SIG-M5 (cell line): ENCODE data around the gene MYO9B.
"Not testable (repeated sequence)": the region's sequence is repeated elsewhere in the genome, so short reads cannot be mapped to it uniquely, and the experiment has no call there.

Source experiments
- DNase-seq: peaks from one replicate; lab custom pipeline; 2025; lab: John Stamatoyannopoulos, UW

The MYO9B gene

DNA sequence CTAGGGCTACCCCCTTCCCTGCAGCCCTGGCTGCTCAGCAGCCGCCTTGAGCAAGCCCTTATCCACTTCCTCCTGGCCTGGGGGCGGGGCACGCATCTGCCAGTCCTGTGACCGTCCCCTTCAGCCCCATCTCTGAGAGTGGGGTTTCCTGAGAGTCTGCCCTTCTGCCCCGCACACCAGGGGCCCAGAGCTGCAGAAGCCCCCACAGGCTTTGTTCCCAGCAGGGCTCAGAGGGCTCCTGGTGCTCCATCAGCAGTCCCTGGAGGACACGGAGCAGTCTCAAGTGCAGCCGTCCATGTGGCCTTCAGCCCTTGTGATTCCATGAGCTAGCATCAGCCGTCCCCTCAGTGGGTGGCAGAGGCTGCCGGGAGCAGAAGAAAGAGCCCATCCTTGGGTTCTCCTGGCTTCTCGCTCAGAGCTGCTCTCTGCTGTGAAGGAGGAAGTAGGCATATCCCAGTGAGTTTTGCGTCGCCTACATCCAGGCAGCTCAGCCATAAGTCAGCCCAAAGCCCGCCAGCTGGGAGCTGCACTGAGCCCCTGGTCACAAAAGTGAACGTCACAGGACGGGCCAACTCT, 16.3 kb downstream of the MYO9B start:
- DNase-seq = no peak

DNA sequence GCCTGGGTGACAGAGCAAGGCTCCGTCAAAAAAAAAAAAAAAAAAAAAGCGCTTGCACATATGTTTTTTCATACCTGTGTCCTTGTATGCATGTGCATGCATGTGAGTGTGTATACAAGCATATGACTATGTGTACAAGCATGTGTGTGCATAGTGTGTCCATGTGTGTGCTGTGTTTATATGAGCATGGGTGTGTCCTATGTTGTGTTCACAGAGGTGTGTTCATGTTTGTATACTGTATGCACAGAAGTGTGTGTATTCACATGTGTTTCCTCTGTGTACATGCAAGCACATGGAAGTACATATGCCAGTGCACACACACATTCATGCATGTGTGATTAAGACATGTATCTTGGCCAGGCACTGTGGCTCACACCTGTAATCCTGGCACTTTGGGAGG, 17.1 kb downstream of the MYO9B start:
- DNase-seq = no peak

DNA sequence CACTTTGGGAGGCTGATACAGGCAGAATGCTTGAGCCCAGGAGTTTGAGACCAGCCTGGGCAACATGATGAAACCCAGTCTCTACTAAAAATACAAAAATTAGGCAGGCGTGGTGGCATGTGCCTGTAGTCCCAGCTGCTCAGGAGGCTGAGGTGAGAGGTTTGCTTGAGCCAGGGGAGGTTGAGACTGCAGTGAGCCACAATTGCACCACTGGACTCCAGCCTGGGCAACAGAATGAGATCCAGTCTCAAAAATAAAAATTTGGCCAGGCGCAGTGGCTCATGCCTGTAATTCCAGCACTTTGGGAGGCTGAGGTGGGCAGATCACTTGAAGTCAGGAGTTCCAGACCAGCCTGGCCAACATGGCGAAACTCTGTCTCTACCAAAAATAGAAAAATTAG, 19.1 kb downstream of the MYO9B start:
- not testable (repeated sequence) for DNase-seq

DNA sequence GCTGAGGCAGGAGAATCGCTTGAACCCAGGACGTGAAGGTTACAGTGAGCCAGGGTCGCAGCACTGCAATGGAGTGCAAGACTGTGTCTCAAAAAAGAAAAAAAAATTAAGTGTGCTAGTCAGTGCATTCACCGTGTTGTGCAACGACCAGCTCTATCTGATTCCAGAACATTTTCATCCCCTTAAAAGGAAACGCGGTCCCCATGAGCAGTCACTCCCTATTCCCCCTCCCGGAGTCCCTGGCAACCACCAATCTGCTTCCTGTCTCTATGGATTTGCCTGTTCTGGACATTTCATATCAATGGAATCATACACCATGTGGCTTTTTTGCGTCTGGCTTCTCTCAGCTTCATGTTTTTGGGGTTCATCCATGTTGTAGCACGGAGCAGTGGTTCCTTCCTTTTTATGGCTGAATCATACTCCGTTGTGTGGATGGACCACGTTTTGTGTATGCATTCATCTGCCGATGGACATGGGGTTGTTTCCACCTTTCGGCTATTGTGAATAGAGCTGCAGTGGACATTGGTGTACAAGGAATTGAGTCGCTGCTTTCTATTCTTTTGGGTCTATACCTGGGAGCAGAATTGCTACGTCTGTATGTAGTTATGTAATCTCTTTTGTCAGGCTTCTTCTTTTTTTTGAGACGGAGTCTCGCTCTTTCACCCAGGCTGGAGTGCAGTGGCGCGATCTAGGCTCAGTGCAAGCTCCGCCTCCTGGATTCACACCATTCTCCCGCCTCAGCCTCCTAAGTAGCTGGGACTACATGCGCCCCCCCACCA, 19.8 kb downstream of the MYO9B start:
- no peak for DNase-seq

DNA sequence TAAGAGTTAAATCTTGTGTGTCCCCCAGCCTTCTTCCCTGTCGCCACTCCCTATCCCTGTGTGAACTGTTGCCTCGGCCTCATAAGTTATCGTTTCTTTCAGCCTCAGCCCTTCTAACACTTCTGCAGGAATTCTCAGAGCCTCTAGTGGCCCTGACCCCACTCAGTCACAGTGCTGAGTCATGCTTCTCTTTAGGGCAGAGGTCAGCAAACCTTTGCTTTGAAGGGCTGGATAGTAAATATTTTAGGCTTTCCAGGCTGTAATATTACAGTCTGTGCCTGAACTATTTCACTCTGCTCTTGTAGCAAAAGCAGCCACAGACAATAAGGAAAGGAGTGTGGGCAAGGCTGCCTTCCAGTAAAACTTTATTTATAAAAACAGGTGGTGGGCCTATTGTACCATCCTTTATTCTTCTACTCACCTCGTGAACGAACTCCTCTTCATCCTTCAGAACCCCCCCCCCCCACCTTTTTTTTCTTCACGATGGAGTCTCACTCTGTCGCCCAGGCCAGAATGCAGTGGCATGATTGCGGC, 22.1 kb downstream of the MYO9B start:
- DNase-seq = no peak

DNA sequence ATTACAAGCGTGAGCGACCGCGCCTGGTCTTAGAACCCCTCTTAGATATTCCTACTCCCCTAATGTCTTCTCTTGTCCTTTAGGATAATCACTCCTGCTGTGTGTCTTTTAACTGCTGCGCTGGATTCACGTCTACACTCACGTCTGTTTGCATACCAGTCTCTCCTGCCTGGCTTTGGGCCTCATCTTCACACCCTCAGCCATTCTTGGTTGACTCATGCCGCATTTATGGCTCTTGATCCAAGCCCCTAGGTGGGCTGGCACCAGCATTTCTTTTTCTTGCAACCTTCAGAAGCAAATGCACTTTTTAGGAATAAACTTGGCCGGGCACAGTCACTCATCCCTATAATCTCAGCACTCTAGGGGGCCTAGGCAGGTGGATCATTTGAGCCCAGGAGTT, 22.7 kb downstream of the MYO9B start:
- no peak for DNase-seq

DNA sequence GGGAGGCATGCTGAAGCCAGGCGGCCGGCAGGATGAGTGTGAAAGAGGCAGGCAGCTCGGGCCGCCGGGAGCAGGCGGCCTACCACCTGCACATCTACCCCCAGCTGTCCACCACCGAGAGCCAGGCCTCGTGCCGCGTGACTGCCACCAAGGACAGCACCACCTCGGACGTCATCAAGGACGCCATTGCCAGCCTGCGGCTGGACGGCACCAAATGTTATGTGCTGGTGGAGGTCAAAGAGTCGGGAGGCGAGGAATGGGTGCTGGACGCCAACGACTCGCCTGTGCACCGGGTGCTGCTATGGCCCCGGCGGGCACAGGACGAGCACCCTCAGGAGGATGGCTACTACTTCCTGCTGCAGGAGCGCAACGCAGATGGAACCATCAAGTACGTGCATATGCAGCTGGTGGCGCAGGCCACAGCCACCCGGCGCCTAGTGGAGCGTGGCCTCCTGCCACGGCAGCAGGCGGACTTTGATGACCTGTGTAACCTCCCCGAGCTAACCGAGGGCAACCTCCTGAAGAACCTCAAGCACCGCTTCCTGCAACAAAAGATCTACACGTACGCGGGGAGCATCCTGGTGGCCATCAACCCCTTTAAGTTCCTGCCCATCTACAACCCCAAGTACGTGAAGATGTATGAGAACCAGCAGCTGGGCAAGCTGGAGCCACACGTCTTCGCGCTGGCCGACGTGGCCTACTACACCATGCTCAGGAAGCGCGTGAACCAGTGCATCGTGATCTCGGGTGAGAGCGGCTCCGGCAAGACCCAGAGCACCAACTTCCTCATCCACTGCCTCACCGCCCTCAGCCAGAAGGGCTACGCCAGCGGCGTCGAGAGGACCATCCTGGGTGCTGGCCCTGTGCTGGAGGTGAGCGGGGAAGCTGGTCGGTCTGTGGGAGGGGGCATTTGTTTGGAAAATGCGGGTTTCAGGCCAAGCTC, 26.4 kb downstream of the MYO9B start:
- no peak for DNase-seq

DNA sequence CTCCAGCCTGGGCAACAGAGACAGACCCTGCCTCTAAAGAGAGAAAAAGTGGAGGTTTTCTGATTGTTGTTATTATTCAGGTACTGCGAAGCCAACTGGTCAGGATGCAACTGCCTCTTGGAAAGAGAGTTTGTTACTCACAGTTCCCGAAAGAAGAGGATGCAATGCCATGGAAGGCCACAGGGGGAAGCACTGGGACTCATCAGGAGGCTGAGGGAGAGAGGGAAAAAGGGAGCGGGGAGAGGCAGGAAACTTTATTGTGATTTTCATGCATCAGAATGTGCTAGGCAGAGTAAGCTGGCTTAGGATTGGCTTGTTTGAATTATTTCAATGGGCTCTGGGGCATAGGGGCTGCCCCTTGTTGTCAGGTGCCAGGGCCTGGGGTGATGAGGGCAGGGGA, 27.6 kb downstream of the MYO9B start:
- no peak for DNase-seq

DNA sequence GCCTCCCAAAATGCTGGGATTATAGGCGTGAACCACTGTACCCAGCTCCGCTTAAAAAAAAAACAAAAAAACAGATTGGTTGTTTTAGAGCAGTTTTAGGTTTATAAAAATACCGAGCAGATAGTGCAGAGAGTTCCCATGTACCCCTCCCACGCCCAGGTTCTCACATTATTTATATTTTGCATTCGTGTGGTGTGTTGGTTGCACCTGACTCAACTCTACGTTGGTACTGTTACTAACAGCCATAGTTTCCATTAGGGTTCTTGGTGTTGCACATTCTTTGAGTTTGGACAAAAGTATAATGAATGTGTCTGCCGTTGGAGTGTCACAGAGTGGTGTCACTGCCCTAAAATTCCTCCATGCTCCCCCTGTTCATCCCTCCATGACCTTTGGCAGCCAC, 29.1 kb downstream of the MYO9B start:
- no peak for DNase-seq

DNA sequence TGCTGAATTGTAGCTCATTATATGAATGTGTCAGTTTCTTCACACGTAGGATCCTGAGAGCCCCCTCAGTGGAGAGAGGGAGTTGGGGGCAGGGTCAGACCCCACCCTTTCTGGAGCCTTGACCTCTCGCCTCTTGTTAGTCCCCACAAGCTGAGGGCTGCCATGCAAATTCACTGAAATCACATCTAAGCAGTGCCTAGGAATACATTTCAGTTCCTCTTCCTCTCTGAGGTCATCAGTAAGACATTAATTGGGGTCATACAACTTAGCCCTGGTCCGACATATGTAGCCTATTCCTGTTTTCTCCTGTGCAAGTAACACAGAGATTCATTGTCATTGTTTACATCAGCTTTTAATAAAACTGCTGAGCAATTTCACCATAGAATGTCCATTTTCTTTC, 30.0 kb downstream of the MYO9B start:
- no peak for DNase-seq

DNA sequence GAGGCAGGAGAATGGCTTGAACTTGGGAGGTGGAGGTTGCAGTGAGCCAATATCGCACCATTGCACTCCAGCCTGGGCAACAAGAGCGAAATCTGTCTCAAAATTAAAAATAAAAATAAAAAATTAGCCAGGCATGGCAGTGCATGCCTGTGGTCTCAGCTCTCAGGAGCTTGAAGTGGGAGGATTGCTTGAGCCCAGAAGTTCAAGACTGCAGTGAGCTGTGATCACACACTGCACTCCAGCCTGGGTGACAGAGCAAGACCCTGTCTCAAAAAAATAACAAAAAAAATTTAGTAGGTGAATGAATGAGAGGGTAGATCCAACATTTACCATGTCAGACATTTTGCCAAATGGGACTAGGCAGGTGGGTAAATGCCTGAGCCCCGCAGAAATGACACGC, 31.4 kb downstream of the MYO9B start:
- DNase-seq = not testable (repeated sequence)

DNA sequence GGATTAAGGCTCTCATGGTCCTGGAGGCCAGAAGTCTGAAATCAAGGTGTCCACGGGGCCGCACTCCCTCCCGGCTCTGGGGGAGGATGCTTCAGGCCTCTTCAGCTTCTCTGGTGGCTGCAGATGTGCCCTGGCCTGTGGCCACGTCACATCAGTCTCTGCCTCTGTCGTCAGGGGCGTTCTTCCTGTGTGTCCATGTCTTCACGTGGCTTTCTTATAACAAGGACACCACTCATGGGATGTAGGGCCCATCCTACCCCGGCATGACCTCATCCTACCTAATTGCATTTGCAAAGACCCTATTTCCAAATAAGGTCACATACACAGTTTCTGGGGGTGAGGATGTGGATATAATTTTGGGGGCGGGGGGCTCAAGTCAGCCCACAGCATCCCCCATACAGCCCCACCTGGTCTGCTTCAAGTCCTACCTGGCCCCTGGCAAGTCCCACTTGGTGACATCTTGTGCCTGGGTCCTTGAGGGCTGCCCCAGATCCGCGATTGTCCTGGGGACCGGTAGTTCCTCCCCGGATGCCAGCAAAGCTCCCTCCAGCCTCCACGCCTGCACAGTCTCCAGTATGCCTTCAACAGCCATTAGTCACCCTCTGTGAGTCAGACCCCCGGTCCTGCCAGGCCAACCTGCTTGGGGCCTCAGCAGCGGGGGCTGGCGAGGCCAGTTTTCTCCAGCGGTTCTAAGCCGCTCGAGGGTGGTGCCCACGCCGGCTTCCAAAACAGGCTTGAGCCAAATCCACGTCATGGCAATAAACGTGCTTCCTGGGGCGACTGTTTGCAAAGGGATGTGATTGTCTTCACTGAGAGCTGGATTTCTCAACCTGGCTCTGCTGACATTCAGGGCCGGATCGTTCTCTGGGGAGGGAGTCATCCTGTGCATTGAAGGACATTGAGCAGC, 32.2 kb downstream of the MYO9B start:
- DNase-seq = peak; percentile 35

DNA sequence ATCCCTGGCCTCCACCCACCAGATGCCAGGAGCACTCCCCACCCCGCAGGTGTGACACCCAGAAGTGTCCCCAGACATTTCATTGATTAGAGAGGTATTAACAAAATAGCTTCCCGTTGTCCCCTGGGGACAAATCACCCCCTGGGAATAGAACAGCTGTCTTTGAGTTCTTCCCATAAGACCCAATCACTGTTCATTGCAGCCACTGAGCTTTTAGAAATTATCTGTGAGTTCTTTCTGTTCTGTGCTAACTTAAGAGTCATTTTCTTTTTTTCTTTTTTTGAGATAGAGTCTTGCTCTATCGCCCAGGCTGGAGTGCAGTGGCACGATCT, 32.8 kb downstream of the MYO9B start:
- no peak for DNase-seq

DNA sequence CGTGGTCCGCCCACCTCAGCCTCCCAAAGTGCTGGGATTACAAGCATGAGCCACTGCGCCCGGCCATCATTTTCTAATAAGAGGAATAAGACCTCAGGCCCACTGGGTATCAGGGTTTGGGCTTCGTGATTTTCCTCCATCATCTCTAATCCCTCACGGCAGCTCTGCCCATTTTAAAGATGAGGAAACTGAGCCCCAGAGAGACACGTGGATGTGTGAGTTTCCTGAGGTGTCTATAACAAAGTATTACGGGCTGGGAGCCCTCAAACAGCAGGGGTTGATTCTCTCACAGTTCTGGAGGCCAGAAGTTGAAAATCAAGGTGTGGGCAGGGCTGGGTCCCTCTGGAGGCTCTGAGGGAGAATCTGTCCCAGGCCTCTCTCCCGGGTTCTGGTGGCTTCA, 33.7 kb downstream of the MYO9B start:
- no peak for DNase-seq

DNA sequence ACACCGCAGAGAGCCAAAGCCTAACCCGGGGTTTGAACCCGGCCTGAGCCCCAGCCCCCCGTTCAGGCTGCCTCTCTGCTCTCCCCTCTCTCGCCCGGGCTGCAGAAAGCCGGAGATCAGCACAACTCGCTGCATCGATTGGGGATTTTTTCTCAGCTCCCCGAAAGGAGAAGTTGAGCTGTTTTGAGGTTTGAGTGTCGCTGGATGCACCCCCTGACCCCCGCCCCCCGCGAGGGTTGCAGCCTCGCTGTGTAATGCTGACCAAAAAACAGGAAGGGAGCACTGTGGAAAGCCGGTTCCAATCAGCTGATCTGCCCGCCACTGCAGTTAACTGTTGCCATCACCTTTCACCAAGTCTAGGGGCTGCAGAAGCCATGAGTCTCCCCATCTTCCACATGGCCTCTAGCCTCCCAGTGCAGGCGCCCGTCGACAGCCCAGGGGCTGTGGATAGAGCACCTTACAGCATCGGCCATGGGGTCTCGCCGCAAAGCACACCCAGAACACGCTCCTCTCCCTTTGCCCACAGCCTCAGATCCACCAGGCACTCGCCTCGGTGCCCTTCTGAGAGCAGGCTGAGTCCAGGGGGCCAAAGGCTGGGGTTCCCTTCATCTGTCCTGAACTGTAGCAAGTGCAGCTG, 34.5 kb downstream of the MYO9B start:
- peak; percentile 54 for DNase-seq

DNA sequence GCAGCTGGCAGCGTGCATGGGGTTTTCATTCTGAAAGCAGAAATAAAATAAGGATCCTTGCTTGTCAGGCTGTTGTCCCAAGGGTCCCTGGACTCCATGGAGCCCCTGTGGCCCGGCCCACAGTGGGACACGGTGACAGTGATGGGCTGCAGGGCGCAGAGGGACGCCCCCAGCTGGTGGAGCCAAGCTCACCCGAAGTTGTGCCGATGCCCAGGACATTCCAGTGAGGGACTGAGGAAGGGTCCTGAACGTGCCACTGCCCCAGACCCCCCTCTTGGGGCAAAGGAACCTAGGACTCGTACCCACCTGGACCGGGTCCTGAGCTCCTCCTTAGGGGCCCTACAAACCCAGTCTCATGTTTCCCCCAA, 35.0 kb downstream of the MYO9B start:
- DNase-seq = no peak

DNA sequence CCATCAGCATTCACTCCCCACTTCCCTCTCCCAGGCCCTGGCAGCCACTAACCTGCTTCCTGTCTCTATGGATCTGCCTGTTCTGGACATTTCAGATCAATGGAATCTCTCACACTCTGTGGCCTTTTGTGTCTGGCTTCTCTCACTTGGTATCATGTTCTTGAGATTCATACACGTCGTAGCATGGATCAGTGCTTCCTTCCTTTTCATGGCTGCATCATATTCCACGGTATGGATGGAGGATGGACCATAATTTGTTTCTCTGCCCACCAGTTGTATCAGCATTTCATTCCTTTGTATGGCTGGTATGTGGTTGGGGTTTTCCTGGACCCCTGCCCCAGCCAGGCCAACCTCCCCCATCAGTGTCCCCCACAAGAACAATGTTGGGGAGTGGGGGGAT, 36.2 kb downstream of the MYO9B start:
- DNase-seq = no peak

DNA sequence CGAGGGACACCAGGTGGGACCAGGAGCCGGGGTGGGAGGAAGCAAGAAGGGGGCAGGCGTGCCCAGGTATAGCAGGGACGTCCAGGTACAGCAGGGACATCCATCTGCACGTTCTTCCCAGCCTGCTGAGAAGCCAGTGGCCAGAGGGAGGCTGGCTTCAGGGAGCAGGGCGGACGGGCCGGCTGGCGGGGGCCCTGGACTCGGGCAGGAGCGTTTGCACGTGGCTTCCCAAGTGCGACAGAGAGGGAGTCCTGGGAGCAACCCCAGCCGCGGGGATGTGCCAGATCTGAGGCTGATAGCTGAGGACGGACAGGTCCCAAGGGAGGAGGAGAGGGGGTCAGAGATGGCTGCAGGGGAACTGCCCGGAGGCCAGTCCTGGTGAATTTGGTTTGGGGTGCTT, 36.7 kb downstream of the MYO9B start:
- no peak for DNase-seq

DNA sequence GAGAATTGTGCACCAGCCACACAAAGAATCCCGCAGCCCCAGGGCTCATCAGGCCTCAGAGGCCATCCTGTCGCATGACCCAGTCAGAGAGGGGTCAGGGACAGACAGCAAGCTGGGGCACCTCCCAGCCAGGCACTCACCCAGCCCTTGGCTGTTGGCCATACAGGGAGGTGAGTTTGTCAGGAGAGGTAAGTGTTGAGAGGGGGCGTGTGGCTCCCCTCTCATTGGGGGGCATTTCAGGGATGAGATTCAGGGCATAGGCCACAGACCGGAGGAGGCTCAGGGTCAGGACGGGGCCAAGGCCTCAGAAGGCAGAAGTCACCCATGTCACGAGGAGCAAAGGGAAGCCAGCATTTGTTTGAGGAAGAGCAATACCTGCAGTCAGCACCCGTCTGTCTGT, 37.1 kb downstream of the MYO9B start:
- no peak for DNase-seq

DNA sequence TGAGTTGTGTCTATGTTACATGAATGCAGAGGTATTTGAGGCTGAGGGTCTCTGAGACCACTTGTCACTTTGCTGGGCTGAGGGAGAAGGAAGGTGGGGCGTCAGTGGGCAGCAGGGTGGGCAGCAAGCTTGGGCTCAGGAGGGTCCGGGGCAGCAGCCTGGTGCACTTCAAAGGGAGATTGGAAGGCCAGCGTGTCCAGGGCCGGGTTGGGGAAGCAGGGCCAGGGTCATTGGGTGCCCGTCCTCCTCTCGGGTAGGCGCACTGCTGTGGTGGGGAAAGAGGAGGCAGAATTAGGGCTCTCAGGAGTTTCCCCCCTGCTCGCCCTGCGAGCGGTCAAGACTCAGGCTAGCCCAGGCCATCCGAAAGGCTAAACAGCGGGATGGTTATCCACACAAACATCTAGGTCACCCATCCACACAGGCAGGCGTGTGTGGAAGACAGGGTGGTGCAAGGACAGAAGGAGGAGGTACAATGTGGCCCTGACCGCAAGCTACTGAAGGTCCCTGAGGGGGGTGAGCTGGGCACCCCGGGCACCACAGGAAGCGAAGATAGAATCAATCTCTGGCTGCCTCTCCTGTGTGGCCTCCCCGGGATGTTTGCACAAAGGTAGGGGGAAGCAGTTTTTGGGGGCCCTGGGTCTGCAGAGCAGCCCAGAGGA, 37.7 kb downstream of the MYO9B start:
- no peak for DNase-seq

DNA sequence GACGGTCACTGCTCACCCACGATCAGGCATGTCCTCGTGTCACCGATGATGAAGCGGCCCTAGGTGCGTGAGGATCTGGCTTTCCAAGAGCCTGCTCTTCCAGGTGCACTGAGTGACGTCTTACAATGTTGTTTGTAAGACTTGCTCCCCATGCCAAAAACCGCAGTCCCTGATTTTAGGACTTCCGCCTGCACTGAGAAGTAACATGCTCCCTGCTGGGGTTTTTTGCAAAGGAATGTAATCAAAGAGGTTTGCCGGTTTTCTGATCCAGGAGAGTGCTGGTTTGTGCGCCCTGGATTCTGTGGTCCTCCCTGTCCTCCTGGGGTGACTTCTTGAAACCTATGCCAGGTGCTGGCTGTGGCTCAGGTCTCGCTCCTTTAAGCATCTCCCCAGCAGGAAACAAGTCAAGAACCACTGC, 38.8 kb downstream of the MYO9B start:
- no peak for DNase-seq
